CD1c-positive myeloid dendritic cell (primary cell): ENCODE results near the gene BRIX1.
"Not testable (repeated sequence)": the region's sequence is repeated elsewhere in the genome, so short reads cannot be mapped to it uniquely, and the experiment has no call there.

ENCODE experiments used
- DNase-seq: peaks from one replicate; pipeline ENCODE4 v3.0.0-alpha.2; 2016; ENCODE audit errors: extremely low spot score

Gene BRIX1

GRCh38 chr5:34915856-34916192 is 313 bp downstream of the BRIX1 start:
- no peak for DNase-seq

GRCh38 chr5:34916518-34916917 is 1.0 kb downstream of the BRIX1 start:
- DNase-seq: no peak

- no peak for DNase-seq
These were observed 2.5 kb downstream of the BRIX1 start for GRCh38 chr5:34918025-34918424.

GRCh38 chr5:34919077-34919476 is 3.6 kb downstream of the BRIX1 start:
- DNase-seq: no peak

- not testable (repeated sequence) for DNase-seq
These were observed 7.7 kb downstream of the BRIX1 start for GRCh38 chr5:34923256-34923655.

GRCh38 chr5:34923694-34924461 is 8.4 kb downstream of the BRIX1 start:
- peak; percentile 71 for DNase-seq

- DNase-seq: no peak
These were observed 8.9 kb downstream of the BRIX1 start for GRCh38 chr5:34924462-34924765.

- no peak for DNase-seq
These were observed 10.9 kb downstream of the BRIX1 start for GRCh38 chr5:34926318-34926888.

- no peak for DNase-seq
These were observed 12.3 kb downstream of the BRIX1 start for GRCh38 chr5:34927785-34928184.

GRCh38 chr5:34928267-34928666 is 12.8 kb downstream of the BRIX1 start:
- DNase-seq: peak; percentile 89

GRCh38 chr5:34929134-34929719 is 13.7 kb downstream of the BRIX1 start, which contains the start of gene DNAJC21:
TSS of gene DNAJC21 (plus strand) at chr5:34929559. CDS start at chr5:34929820, 261 bp downstream.
- DNase-seq: peak; percentile 98

GRCh38 chr5:34929720-34930461 is 14.4 kb downstream of the BRIX1 start:
- peak; percentile 91 for DNase-seq

GRCh38 chr5:34930462-34930844 is 14.9 kb downstream of the BRIX1 start:
- DNase-seq: no peak

GRCh38 chr5:34930870-34931269 is 15.4 kb downstream of the BRIX1 start:
- no peak for DNase-seq

- no peak for DNase-seq
These were observed 17.4 kb downstream of the BRIX1 start for GRCh38 chr5:34932947-34933346.

- DNase-seq: no peak
These were observed 26.4 kb downstream of the BRIX1 start for GRCh38 chr5:34941936-34942335.

- no peak for DNase-seq
These were observed 28.5 kb downstream of the BRIX1 start for GRCh38 chr5:34944044-34944443.

- no peak for DNase-seq
These were observed 29.0 kb downstream of the BRIX1 start for GRCh38 chr5:34944460-34945047.

- no peak for DNase-seq
These were observed 41.8 kb downstream of the BRIX1 start for GRCh38 chr5:34957321-34957720.

- no peak for DNase-seq
These were observed 42.6 kb downstream of the BRIX1 start for GRCh38 chr5:34957857-34958690.

GRCh38 chr5:34959323-34959722 is 43.8 kb downstream of the BRIX1 start:
- DNase-seq: no peak
